Psoas muscle (tissue), 8 donors: ENCODE data around the gene CFAP97D1. TPM values are rescaled to one million over a fixed set of nuclear protein-coding genes. Genes with fewer than 3 reads are reported as not detected.

Experiments
- ATAC-seq, 4 donors: fragments of 200-7000 bp; cut with Tn5 transposase; one replicate each; pipeline ENCODE4 v1.9.1; 2020; ENCODE audit warnings: moderate library complexity in 3 of 4, mild to moderate bottlenecking in 2 of 4
- DNase-seq, 2 donors: peaks; one replicate each; pipeline ENCODE4 v3.0.0-alpha.2; 2020
- H3K27ac ChIP-seq: fragments of 200-600 bp; one replicate; pipeline ENCODE4 v1.8.0; 2022
- H3K27me3 ChIP-seq, 3 donors: fragments of 200-600 bp in 1 of 3; one replicate each; pipeline versions ENCODE4 v1.6.1 to v1.8.0; 2013 to 2022; ENCODE audit warnings: low read length in 2 of 3, mild to moderate bottlenecking in 2 of 3, moderate library complexity in 1 of 3; ENCODE audit not compliant: insufficient read depth in 3 of 3
- H3K36me3 ChIP-seq, 2 donors: fragments of 200-600 bp in 1 of 2; one replicate each; pipeline versions ENCODE4 v1.6.1 to v1.8.0; 2013 to 2022; ENCODE audit warnings: low read depth in 1 of 2, mild to moderate bottlenecking in 1 of 2, moderate library complexity in 1 of 2; ENCODE audit not compliant: insufficient read depth in 1 of 2
- H3K4me1 ChIP-seq: fragments of 200-600 bp; one replicate; pipeline ENCODE4 v1.8.0; 2022
- H3K4me3 ChIP-seq: fragments of 200-600 bp; one replicate; pipeline ENCODE4 v1.8.0; 2022; ENCODE audit warnings: mild to moderate bottlenecking
- H3K9me3 ChIP-seq: fragments of 200-600 bp; one replicate; pipeline ENCODE4 v1.8.0; 2022
- CTCF ChIP-seq: fragments of 200-600 bp; IDR thresholded peaks from one replicate; pipeline ENCODE4 v1.8.0; 2022; ENCODE audit warnings: antibody characterized with exemption
- whole genome bisulfite sequencing, 3 donors: extraction: QIAGEN DNeasy Blood & Tissue Kit; methylation state at CpG; one replicate each; pipeline versions ENCODE4 v1.1.6 to v1.1.7; 2013; 5-methylcytosine and 5-hydroxymethylcytosine counted together
- intact Hi-C, 2 donors: fragments of 100-400 bp; cut with DNase I; formaldehyde crosslinking; loops; one replicate each; pipeline versions ENCODE4 v1.11.0 to v1.14.2; 2022
- polyA plus RNA-seq, 3 donors: library from polyadenylated mRNA; stranded (reverse); fragments of 200-250 nt; gene quantifications; one replicate each; pipeline ENCODE4 v1.2.3, GENCODE V29; 2013
- total RNA-seq, 4 donors: library from RNA; stranded (reverse); fragmentation: NEBNext Ultra II Directional in 2 of 4; extraction: Animal tissue kit (Norgen Biotek cat#: 25700) in 2 of 4; gene quantifications; one replicate each; pipeline versions ENCODE4 v1.2.1 to v1.2.4, GENCODE V29; 2021 to 2023
- donor health status: healthy with polysubstance abuse.
- donor health status: DM: no; HTN: no; CAD: no; lungs with moderate emphysema.
- donor health status: Bipolar disorder and iron deficiency.
- donor health status: healthy.
- donor health status: DM: yes; HTN: yes; CAD: no.
- donor health status: DM: no; HTN: no; CAD: no.
- donor health status: DM: no; HTN: no; CAD: no.
- donor health status: DM: yes; HTN: yes; CAD: no.

The CFAP97D1 gene
- total and polyA plus RNA-seq, 7 donors = 0.01 to 0.17 TPM; not detected in 5

DNA sequence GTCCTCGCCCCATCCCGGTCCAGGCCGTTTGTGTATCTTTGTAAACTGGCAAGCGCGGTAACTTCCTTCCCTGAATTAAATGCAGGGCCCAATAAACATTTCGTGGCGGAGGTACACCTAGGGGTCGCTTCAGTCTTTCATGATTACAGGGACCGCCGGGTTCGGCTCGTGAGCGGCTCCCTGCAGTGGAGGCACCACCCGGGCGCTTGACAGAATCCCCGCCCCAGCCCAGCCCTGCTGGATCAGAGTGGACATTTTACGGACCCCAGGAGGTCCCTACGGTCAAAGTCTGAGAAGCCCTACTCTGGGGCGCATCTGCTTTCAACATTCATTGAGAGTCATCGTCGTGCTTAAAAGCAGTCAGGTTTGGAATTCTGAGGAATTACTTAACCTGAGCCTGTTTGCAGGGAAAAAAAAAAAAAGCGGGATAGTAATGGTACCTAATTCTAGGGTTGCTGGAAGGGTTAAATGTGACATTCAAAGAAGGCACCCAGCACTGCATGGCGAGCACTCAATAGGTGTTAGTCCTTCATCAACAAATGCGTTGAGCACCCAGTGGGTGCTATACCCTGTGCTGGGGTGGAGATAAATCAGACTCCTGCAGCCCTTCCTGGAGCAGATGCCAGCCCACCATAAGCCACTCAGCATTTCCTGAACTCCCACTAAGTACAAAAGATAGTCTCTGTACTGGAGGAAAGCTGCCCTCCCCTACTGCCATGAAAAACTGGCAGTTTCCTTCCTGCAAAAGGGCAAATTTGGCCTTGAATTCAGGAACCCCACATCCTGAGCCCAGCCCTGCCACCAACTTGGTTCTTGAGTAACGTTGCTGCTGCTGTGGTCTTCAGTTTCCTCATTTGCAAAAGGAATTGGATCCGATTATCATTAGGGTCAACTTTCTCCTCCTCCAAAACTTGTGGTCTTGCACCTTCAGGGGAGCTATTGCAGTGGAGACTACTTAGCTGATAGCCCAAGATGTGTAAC lies 800 bp upstream of the CFAP97D1 start:
- no peak for TF ChIP-seq CTCF
- H3K4me1 ChIP-seq = peaks cover 36% of the 10 kb centered on the region
- H3K27me3 ChIP-seq = no peaks in the 10 kb centered on the region
- WGBS, 3 donors = 8 to 9% (median 9%) methylated on average over 26 of the region's 26 CpGs
- peak overlapping the region; percentile 98 for H3K4me3 ChIP-seq
- intact Hi-C loops = loop anchor here (5.0 kb wide), 2 partner anchors 53 to 68 kb away; partner anchors contain the start of genes CD300LG (in 1 of the 2) and MPP3 (in 1 of the 2)
- H3K27ac ChIP-seq = peak overlapping the region; percentile 100
- H3K36me3 ChIP-seq = peaks cover 0 to 3% of the 10 kb centered on the region in 2 donors
- ATAC-seq (no peak), DNase-seq (no peak)
- no peaks in the 10 kb centered on the region for H3K9me3 ChIP-seq

DNA sequence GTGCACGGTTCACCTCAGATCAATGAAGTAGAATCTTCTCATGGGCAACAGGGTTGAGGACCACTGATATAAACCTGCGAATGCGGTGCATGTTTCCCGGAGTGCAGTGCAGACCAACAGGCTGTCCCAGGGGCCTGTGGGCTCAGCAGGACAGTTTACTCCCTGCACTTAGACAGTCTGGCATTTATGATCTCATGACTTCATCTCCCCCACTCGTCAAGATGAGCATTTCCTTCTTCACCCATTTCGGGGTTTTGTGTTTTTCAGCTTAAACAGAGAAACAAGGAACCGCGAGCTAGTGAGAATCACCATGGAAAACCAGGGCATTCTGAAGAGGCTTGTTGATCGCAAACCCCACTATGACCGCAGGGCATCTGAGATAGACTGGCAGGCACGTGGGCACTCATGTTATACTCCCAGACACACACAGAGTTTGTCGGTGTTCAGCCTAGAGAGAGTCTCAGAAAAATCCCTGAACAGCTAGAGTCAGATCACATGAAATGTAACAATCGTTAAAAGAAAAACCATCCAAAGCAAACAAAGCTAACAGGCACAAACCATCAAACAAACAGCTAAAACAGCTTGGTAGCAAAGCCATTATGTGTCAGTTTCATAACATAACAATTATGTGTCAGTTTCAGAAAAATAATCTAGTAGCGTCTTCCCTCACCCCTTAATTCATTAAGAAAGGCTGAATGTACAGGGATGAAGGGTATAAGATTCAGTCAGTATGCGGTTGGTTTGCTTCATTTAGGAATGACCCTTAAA lies 2.9 kb downstream of the CFAP97D1 start:
- Histone ChIP-seq H3K27ac (no peak overlapping the region), H3K9me3 (no peaks in the 10 kb centered on the region), H3K4me1 (peaks cover 4% of the 10 kb centered on the region), H3K4me3 (no peak overlapping the region), H3K27me3 (no peaks in the 10 kb centered on the region), H3K36me3 (no peaks in the 10 kb centered on the region)
- no peak for TF ChIP-seq CTCF
- no peak for ATAC-seq
- no peak for DNase-seq
- intact Hi-C loops = loop anchor here (5.0 kb wide), 2 partner anchors 49 to 64 kb away; partner anchors contain the start of genes CD300LG (in 1 of the 2) and MPP3 (in 1 of the 2)
- 83 to 86% (median 85%) methylated on average over 15 of the region's 15 CpGs for WGBS, 3 donors

DNA sequence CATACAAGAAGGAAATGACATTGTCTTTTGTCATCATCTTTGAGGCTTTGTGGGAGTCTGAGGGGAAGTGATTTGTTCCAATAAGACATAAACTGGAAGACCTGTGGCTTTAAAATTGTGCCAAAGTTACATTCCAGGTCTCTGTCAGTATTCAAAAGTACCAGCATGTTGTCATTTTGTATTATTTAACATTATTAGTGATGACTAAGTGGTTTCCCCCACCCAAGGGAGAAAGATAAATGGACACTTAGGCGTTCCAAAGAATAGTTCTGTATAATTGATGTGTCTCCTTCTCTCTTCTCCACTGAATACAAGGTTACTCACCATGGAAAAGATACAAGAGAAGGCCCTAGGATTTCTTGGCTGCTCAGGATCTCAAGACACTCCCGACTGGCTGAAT lies 3.8 kb downstream of the CFAP97D1 start:
- Histone ChIP-seq H3K9me3 (no peaks in the 10 kb centered on the region), H3K4me3 (no peak overlapping the region), H3K27me3 (no peaks in the 10 kb centered on the region), H3K4me1 (peaks cover 4% of the 10 kb centered on the region), H3K27ac (no peak overlapping the region), H3K36me3 (no peaks in the 10 kb centered on the region)
- intact Hi-C loops = loop anchor here (5.0 kb wide), 2 partner anchors 48 to 63 kb away; partner anchors contain the start of genes CD300LG (in 1 of the 2) and MPP3 (in 1 of the 2)
- no peak for TF ChIP-seq CTCF
- ATAC-seq = no peak
- WGBS, 3 donors = 68 to 78% (median 71%) methylated on average over 2 of the region's 2 CpGs
- DNase-seq = no peak

- H3K36me3 ChIP-seq = no peaks in the 10 kb centered on the region
- DNase-seq (no peak), ATAC-seq (no peak)
- intact Hi-C loops = loop anchor here (5.0 kb wide), 2 partner anchors 48 to 63 kb away; partner anchors contain the start of genes CD300LG (in 1 of the 2) and MPP3 (in 1 of the 2)
- H3K4me1 ChIP-seq = no peaks in the 10 kb centered on the region
- 34 to 56% (median 44%) methylated on average over 5 of the region's 5 CpGs for WGBS, 3 donors
- TF ChIP-seq CTCF = no peak
- H3K9me3 ChIP-seq = no peaks in the 10 kb centered on the region
- no peak overlapping the region for H3K27ac ChIP-seq
- no peak overlapping the region for H3K4me3 ChIP-seq
- H3K27me3 ChIP-seq = no peaks in the 10 kb centered on the region
Observed at GRCh38 chr17:43784628-43785101, 4.4 kb downstream of the CFAP97D1 start.
